ENCODE data around the gene WDFY4.

WDFY4 gene

DNA sequence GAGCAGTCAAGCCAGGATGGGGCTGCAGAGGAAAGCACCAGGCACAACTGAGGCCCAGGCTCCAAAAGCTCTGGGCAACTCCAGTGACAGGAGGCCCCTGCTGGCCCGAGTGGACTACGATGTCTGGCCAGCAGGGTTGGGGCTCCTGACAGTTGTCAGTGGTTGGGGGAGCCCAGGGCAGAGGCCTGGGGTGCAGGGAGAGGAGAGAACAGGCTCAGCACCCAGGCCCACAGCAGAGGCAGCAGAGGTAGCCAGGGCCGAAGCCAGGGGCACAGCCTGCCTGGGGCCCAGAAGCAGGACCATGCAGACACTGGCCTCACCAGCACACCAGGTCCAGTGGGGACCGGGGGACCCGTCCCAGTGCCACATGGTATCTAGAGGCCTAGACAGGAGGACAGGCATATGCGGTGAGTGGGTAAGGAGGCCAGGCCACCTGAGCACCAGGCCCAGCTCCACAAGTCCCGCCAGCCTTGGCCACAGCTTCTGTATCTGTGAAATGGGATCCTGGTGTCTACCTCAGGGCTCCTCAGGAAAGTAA, 301.0 kb downstream of the WDFY4 start:
- no peak for DNase-seq (ENCODE audit: low read depth)

DNA sequence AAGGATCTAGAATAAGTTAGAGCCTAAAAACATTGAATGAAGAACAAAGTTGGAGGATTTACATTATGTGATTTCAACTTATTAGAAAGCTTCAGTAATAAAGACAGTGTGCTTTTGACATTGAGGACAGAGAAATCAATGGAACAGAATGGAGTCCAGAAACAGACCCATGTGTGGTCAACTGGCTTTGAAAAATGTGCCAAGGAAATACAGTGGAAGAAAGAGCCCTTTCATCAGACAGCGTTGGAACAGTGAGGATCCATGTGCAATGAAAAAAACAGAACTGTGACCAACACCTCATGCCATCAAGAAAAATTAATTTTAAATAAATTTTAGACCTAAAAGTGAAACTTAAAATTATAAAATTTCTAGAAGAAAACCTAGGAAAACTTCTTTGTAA, 305.6 kb downstream of the WDFY4 start:
- no peak for DNase-seq (ENCODE audit: low read depth)

DNA sequence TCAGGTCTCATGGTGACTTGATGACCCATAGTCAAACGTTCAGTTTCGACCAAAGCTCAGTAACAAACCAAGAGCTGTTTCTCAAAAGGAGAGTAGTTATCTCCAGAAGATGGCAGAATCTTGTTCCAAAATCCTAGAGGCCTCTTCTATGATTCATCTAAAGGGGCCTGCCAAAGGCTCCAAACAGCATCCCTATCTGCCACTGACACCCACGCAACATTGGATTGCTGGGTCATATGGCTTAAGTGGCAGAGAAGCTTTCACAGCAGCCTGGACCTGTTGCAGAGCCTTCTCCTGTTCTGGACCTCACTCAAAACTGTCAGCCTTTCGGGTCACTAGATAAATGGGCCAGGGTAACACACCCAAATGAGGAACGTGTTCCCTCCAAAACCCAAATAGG, 309.0 kb downstream of the WDFY4 start:
- no peak for DNase-seq (ENCODE audit: low read depth)

DNA sequence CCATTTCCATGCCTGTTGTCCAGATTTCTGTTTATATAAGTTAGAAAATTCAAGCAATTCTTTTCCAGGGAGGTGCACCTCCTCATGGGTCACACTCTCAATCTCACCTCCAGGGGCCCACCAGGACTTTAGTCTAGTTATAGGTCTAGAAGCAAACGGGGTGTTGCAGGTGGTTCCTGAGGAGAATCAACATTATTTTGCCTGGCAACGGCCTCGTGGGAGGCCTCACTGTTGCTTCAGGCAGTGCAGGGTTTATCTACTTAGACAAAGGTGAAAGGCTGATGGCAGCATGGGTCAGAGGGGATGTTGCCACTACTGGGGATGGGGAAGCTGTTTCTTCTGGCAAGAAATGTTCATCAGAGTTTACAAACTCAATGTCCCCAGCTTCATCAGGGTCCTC, 311.7 kb downstream of the WDFY4 start:
- no peak for DNase-seq (ENCODE audit: low read depth)

DNA sequence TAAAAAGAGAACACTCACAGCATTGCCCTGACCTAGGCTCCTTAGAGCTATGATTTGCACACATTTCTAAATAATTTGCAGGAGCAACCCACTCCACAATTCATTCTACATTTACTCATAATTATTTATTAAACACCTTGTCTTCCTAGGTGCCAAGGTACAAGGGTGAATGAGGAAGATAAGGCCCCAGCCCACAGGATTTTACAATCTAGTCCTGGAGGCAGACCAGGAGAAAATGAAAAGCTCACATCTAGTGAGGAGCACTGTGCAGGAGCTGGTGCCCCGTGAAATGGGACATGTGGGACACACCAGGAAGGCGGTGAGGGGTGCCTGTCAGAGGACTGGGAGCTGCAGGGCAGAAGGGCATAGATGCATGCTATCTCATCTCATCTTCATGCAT, 314.7 kb downstream of the WDFY4 start:
- no peak for DNase-seq (ENCODE audit: low read depth)

DNA sequence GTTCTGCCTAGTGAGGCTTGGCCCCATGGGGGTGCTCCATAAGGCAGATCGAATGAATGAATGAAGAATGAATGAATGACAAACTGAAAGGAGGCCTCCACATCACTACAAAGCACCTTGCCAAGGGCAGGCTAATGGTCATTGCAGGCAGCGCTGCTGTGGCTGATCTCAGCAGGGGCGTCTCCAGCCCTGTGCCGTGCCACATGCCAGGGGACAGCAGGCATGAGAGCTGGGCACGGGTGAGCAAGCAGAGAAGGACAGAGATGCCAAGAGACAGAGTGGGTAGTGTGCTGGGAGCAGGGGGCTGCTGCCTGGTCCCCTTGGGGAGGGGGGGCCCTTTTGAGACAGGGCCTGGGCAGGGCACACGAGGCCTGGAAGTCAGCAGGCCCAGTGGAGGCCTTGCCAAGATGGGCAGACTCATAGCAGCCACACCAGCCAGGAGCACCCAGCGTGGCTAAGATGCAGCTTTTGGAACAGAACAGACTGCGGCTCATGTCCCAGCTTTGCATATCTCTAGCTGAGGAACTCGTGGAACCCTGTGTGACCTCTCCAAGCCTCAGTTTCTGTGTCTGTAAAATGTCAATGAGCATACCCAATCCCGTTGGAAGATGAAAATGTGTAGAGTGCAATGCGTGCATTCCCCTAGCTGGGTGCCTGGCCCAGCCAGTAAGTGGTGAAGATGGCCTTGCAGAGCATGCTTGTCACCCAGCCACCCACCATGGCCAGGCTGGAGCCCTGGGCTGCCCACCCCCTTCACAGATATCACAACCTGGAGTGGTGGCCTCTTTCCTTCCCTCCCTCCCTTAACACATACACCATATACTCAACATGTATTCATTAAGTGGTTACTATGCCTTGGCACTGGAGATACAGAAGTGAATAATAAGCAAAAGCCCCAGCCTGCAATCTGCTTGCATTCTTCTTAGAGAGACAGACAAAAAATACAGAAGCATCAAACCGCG, 316.0 kb downstream of the WDFY4 start:
- no peak for DNase-seq (ENCODE audit: low read depth)

DNA sequence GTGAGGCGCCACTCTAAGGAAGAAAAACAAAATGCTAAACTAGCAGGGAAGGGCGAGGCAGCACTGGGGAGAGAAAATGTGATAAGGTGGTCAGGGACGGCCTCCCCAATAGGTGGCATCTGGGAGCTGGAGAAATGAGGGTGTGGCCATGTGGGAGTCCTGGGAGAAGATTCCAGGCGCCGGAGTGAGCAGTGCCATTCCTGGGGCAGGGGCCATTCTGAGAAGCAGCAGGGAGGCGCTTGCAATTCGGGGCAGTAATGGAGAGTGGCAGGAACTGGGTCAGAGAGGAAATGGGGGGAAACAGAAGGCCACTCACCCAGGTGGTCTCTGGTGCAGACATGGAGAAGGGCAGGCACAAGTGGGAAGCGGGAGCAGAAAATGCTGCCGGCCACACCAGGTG, 316.7 kb downstream of the WDFY4 start:
- DNase-seq (ENCODE audit: low read depth): no peak

DNA sequence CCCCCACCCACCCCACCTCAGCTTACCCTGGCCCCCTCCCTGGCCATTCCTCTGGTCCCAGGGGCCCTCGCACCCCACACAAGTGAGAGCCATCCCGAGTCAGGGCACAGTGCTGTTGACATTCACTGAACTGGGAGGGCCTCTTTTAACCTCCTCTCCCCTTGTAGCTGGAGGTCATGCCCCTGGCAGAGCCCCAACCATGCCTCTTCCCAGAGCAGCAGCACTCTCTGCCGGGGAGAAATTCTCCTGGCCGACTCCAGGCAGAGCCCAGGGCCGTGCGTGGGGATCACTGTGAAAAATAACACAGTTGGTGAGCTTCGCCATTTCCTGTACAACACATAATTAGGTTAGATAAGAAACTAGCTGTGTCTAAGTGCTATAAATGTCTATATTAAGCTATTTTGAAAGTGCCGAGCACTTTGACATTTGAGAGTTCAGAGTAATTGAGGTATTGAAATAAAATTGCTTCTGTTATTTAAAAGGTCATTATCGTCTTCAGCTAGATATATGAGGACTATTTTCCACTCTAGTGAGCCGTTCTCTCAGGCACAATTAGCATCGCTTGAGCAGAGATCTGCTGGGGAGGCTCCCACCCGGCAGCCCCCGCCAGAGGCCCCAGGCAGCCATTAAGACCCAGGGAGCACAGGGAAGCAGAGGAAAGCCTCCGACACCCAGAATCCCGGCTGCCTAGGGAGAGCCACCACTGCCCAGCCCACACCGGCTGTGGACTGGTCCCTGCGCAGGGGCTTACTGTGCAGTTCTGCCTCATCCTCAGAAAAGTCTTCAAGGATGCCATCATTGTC, 317.4 kb downstream of the WDFY4 start:
- DNase-seq (ENCODE audit: low read depth): no peak

DNA sequence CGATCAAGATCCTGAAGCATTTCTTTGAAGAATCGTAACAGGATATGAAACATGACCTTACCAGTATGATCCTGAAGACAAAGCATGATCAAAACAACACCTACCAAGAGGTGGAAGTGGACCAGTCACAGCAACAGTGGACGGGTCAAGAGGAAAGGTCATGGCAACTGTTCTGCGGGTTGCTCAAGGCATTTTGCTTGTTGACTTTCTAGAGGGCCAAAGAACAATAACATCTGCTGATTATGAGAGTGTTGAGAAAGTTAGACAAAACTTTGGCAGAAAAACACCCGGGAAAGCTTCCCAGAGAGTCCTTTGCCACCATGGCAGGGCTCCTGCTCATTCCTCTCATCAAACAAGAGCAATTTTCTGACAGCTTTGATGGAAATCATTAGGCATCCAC, 320.6 kb downstream of the WDFY4 start:
- no peak for DNase-seq (ENCODE audit: low read depth)

DNA sequence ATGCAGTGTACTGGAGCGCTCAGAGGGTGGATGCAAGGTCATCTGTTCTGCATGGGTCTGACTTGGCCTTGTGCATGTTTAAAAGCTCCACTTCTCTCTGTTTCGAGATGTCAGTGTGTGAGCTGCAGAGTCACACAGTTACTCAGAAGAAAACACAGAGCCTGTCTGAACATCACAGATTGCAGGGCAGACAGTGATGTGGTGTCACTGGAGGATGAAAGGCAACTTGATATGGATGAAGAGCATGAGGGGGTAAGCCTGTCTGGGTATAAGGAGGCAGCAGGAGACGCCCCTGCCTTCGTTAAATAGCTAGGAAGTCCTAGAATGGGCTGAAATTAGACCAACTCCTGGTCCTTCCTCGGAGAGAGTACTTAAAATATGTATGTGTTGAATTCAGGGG, 322.5 kb downstream of the WDFY4 start:
- DNase-seq (ENCODE audit: low read depth): no peak

DNA sequence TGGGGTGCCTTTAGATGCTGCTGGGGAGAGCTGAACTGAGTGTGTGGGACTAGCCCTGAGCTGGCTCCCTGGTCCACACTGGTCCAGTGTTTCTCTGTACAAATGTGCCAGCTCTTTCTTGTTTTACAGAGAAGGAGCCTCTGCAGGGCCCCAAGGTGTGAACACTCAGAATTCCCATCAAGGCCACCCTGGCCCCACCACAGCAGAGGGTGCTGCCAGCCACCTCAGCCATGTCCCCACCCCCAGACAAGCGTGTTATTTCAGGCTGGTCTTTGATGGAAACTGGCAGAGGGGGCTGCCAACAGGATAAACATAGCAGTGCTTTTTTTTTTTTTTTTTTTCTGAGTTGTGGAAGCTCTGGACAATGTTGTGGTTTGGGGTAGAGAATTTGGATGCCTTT, 323.4 kb downstream of the WDFY4 start:
- no peak for DNase-seq (ENCODE audit: low read depth)

DNA sequence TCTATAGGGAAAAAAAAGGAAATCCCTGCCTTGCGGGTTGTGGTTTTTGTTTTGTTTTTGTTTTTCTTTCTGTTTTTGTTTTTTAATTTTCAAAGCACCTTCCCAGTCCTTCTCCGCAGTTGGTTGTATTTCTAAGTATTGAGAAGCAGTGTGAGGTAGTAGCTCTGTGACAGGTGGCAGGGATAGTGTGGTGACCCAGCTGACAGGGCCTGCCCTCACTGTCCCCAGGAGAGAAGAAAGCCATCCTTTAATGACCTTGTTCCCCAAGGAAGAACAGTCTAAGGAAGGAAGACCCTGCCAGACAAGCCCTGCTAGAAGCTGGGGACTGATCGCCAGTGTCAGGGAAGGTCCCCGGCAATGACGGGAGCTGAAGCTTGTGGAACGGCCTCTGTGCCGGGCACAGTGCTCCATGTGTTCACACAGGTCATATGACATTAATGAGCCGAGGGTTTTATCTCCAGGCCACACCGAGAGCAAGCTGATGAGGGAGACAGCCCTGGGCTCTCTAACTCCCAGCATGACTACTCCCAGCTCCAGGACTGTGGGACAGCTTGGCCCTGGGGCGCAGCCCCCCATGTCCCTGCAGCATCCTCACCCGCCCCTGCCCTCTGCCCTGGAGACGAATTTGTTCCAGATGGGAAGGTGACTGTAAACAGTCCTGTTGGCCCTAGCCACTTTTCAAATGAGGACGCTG, 324.0 kb downstream of the WDFY4 start:
- no peak for DNase-seq (ENCODE audit: low read depth)

DNA sequence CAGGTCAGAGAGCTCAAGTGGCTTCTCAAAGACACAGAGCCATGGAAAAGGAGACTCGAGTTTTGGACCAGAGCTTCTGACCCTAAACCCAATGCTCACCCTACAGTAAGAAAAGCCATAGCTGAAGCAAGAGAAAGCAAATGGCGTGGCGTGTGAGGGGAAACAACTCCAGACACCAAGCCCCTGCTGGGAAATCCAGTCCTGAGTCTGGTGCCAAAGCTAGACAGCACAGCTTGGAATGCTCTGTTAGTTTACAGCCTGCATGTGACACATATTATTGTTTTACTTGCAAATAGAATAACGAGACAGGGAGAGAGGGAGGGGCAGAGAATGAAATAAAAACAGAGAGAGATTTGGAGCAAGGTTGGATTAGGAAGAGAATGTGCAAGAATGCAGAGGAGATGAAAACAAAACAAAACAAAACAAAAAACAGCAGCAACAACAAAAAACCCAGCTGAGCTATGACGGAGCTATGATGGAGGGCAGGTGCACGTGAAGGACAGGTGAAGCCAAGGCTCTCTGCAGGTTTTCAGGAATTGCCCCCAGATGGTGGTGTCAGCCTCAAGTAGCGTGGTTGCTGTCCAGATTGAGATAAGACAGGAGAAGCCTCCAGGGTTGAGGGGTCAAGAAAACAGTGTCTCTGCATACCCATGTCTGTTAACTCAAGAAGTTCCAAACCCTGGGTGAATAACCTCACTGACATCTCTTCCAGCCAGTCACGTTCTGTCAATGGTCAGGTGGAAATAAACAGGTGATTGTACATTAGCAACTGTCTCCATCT, 324.7 kb downstream of the WDFY4 start:
- no peak for DNase-seq (ENCODE audit: low read depth)

DNA sequence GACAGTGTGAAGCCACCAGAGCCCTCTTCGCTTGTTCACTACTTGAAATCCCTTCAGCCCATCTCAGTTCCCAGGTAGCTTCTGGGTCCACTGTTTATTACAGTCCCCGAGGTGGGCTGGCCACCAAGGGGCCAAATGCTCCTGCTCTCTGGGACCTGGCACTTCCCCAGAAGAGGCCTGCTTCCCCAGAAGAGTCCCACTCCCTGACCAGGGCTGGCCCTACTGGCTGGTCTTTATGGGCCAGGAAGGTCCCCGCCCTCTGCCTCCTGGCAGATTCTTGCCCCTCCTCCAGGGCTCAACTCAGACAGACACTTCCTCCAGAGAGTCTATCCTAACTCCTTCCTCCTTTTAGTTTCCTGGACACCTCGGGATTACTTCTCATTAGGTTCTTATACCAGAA, 325.6 kb downstream of the WDFY4 start:
- DNase-seq (ENCODE audit: low read depth): no peak

DNA sequence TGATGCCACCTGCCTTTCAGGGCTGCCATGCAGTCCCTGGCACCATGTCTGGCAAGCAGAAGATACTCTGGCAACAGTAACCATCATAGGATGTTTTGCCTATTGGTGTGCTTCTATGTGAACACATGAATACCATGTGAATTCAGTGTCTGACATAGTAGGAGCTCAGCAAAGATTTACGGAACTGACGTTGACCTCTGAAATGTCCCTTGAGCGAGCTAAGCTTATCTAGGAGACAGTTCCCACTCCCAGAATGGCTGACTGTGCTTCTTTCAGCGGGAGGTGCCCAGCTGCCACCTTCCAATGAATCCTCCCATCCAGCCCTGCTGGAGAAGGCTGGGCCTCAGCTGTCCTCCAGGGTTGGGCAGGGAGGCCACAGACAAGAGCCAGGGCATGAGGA, 326.2 kb downstream of the WDFY4 start:
- no peak for DNase-seq (ENCODE audit: low read depth)

DNA sequence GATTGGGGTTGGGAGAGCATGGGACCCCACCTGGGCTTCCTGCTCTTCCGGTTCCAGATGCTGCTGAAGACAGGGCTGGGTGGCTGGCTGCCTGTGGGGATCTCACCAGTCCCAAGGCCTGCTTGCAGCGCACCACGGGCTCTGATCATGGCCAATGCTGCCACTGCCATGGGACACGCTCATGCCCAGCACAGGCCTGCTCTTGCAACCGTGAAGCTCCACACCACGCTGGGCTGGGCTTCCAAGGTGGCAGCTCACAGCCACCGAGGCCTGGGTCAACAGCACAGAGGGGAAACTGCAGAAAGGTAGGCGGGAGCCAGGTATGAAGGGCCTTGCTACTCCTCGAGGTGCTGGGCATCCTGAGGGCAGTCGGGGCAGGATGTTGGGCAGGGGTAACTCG, 327.1 kb downstream of the WDFY4 start:
- no peak for DNase-seq (ENCODE audit: low read depth)

DNA sequence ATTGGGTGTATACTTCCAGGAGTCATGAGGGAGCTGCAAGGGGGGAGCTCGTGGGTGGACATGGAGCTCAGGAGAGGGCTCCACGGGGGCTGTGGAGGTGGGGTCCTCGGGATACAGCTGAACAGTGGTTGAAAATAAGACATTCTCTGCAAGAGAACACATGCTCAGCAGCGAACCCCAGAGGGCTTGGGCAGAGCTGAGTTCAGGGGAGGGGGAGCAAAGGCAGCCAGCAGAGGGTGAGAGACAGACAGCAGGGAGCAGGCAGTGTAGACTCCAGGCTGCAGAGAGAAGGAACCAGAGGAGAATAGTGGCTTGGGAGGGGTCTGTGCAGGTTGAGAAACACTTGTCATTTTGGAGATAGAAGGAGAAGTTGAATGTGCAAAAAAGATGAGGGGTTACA, 327.9 kb downstream of the WDFY4 start:
- no peak for DNase-seq (ENCODE audit: low read depth)

DNA sequence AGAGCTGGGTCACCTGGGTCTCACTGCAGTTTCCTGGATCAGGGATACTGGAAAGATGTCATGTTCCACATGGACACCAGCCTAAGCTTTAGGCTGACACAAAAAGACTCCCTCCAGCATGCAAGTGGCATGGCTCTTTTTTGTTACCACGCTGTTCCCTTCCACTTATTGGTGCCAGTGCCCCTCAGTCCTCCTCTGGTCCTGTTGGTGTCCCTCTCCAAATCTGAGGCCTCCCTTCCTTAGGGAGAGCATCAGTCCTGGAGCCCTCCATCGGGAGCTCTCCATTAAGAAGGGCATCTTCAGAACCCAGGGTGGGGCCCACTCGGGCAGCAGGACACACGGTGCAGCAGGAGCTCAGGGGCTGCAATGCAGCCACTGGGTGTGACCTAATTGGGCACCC, 331.0 kb downstream of the WDFY4 start:
- DNase-seq (ENCODE audit: low read depth): no peak

DNA sequence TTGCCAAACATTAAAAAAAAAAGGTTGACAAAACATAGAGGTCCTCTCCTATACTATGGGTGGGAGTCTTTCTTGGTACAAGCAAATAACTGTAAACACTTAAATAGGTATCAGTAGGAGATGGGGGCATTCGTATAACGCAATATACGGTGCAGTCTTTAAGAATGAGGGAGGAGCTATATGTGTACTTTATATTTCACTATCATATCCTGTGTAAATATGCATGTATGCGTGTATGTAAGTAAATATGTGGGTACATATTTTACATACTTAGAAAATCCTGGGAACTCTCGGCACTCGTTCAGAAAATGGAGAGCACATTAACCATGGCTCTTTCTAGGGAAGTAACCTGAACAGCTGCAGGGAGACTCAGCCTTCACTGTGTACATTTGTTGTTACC, 337.0 kb downstream of the WDFY4 start:
- DNase-seq (ENCODE audit: low read depth): no peak

DNA sequence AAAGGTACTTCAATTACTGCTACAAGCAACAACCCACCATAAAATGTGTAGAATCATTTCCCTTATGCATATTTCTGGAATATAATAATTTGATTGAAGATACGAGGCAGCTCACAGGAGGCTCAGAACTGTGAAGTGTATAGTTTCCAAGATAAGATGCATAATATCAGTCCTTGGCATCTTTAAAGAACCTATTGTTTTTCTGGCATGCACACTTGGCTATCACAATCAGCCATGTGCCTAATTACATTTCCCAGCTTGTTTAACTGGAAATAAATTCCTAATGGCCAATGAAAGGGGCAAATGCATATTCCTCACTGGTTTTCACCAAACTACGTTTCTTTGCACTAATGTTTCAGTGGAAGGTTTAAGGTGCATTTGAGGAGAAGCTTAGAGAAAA, 338.4 kb downstream of the WDFY4 start:
- no peak for DNase-seq (ENCODE audit: low read depth)

DNA sequence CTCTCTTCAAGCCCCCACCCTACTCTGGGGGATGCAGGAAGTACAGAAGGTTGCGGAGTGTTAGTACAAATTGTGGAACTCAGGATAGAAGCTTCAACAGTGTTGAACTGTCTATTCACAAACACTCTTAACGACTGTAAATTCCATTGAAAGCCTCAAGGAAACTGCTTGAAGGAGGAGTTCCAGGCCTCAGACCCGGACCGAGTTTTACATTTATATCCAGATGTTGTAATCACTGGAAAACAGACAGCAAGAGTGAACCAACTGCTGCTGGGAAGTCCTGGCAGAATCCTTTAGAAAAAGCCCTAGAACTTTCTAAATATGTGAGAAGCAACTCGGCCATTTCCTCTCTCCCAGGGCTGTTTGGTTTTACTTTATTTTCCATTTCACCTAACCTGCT, 339.1 kb downstream of the WDFY4 start:
- DNase-seq (ENCODE audit: low read depth): no peak

DNA sequence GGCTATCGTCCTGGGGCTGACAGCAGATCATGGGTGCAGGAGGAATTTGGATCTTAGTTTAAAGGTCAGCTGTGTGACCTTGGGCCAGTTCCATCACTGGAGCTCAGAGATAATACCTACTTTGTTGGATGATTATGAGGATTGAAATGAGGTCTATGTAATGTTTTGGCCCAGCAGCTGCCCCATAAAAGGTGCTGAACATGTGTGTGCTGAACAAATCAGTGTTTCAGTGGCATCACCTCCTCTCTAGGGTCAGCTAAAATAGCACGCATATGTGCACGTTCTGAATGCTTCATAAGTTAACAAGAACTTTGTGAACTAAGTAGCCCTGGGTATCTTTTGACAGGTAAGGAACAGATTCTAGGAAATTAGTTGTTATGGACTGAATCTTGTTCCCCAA, 339.8 kb downstream of the WDFY4 start:
- DNase-seq (ENCODE audit: low read depth): no peak

Data from HS-27A (cell line).